A549 (cell line): ENCODE results near the gene BBS9. TPM values are rescaled to one million over a fixed set of nuclear protein-coding genes. Genes with fewer than 3 reads are reported as not detected.

Experiments used
- ATAC-seq, 2 experiments: fragments of 200-7000 bp in 1 of 2; fragments of >200 bp in 1 of 2; cut with Nextera tagmentation in 1 of 2; cut with Tn5 transposase in 1 of 2; 3 replicates each; pipeline versions ENCODE4 v1.8.0 to v1.9.1; 2018 to 2020; ENCODE audit warnings: mild to moderate bottlenecking in 1 of 2, moderate library complexity in 1 of 2
- CTCF ChIA-PET: fragments of 300-600 bp; sonication (Branson Sonifier 250); formaldehyde crosslinking; extraction: SDS; loops from one replicate; lab custom pipeline; 2021; ENCODE audit warnings: antibody characterized with exemption, inconsistent platforms; lab: Yijun Ruan, JAX
- POLR2A ChIA-PET: fragments of 350-600 bp; formaldehyde crosslinking; extraction: SDS; loops from one replicate; lab custom pipeline; 2021; ENCODE audit warnings: antibody characterized with exemption, inconsistent platforms; lab: Yijun Ruan, JAX
- DNase-seq, 2 experiments: peaks; one replicate each; pipeline versions ENCODE4 v3.0.0 to v3.0.0-alpha.2; 2011 to 2016; ENCODE audit warnings: low read depth in 1 of 2, low spot score in 1 of 2
- FAIRE-seq: peaks from 2 replicates; lab custom pipeline; 2011; peaks lifted over from hg19 to GRCh38; lab: Jason Lieb, UNC
- H3K27ac ChIP-seq, 2 experiments: fragments of >200 bp; sonication (Bioruptor Twin); formaldehyde crosslinking; 3 replicates each; pipeline ENCODE4 v1.5.1; 2016 to 2017
- H3K4me1 ChIP-seq: fragments of >200 bp; sonication (Bioruptor Twin); formaldehyde crosslinking; 3 replicates; pipeline ENCODE4 v1.6.1; 2016
- H3K4me2 ChIP-seq: fragments of >200 bp; sonication (Bioruptor Twin); formaldehyde crosslinking; 3 replicates; pipeline ENCODE4 v1.6.1; 2016
- H3K4me3 ChIP-seq: fragments of >200 bp; sonication (Bioruptor Twin); formaldehyde crosslinking; 3 replicates; pipeline ENCODE4 v1.5.1; 2016
- H3K9me3 ChIP-seq: fragments of >200 bp; sonication (Bioruptor Twin); formaldehyde crosslinking; 3 replicates; pipeline ENCODE4 v1.6.1; 2016
- BCL3 ChIP-seq: fragments of >200 bp; sonication (Bioruptor Twin); formaldehyde crosslinking; IDR thresholded peaks from 3 replicates; pipeline ENCODE4 v1.6.1; 2016
- CBX2 ChIP-seq: fragments of 200-600 bp; sonication (generic); IDR thresholded peaks from 2 replicates; pipeline ENCODE4 v1.6.1; 2016; ENCODE audit warnings: low read depth, mild to moderate bottlenecking, borderline replicate concordance
- CBX8 ChIP-seq: fragments of 200-600 bp; sonication (generic); IDR thresholded peaks from 2 replicates; pipeline ENCODE4 v1.6.1; 2016
- CHD2 ChIP-seq: fragments of 150-350 bp; IDR thresholded peaks from 2 replicates; pipeline ENCODE4 v1.6.1; 2014; ENCODE audit warnings: low read length; ENCODE audit not compliant: partially characterized antibody
- CTCF ChIP-seq: fragments of >200 bp; sonication (Bioruptor Twin); formaldehyde crosslinking; IDR thresholded peaks from 3 replicates; pipeline ENCODE4 v1.5.1; 2016
- E2F6 ChIP-seq: IDR thresholded peaks from 2 replicates; pipeline ENCODE4 v1.6.1; 2012; ENCODE audit warnings: low read depth, borderline replicate concordance
- EHF ChIP-seq: fragments of 250-450 bp; sonication (Bioruptor Pico); IDR thresholded peaks from 2 replicates; pipeline ENCODE4 v1.5.0; 2020; ENCODE audit warnings: mild to moderate bottlenecking
- EHMT2 ChIP-seq: fragments of 200-600 bp; sonication (generic); IDR thresholded peaks from 2 replicates; pipeline ENCODE4 v1.6.1; 2016; ENCODE audit warnings: antibody characterized with exemption, low read depth, mild to moderate bottlenecking, moderate library complexity
- ELK1 ChIP-seq: fragments of 150-350 bp; IDR thresholded peaks from 2 replicates; pipeline ENCODE4 v1.6.1; 2014; ENCODE audit warnings: low read depth, mild to moderate bottlenecking, low read length
- EP300 ChIP-seq, 2 experiments: fragments of >200 bp; sonication (Bioruptor Twin); formaldehyde crosslinking; IDR thresholded peaks; 2 replicates in 1 of 2; 3 replicates in 1 of 2; pipeline ENCODE4 v1.6.1; 2016 to 2017
- ESRRA ChIP-seq: fragments of 150-350 bp; IDR thresholded peaks from 2 replicates; pipeline ENCODE4 v1.6.1; 2014; ENCODE audit warnings: mild to moderate bottlenecking, low read length, borderline replicate concordance
- FOSB ChIP-seq: fragments of 250-450 bp; sonication (Bioruptor Pico); IDR thresholded peaks from 2 replicates; pipeline ENCODE4 v1.5.0; 2020; ENCODE audit warnings: mild to moderate bottlenecking, moderate library complexity
- HDAC2 ChIP-seq: fragments of 200-600 bp; sonication (generic); IDR thresholded peaks from 2 replicates; pipeline ENCODE4 v1.6.1; 2016
- HEYL ChIP-seq: fragments of 250-450 bp; sonication (Bioruptor Pico); IDR thresholded peaks from 2 replicates; pipeline ENCODE4 v1.8.0; 2021; ENCODE audit warnings: mild to moderate bottlenecking, moderate library complexity
- HOXA7 ChIP-seq: fragments of 250-450 bp; sonication (Bioruptor Pico); IDR thresholded peaks from 2 replicates; pipeline ENCODE4 v1.5.0; 2020; ENCODE audit warnings: mild to moderate bottlenecking, moderate library complexity
- HOXB5 ChIP-seq: fragments of 250-450 bp; sonication (Bioruptor Pico); IDR thresholded peaks from 2 replicates; pipeline ENCODE4 v1.5.0; 2020; ENCODE audit warnings: mild to moderate bottlenecking, moderate library complexity
- NFE2L2 ChIP-seq: fragments of 150-350 bp; conservative IDR thresholded peaks from 2 replicates; pipeline ENCODE4 v1.6.1; 2014; ENCODE audit warnings: low read length
- NR3C1 ChIP-seq: fragments of >200 bp; sonication (Bioruptor Twin); formaldehyde crosslinking; IDR thresholded peaks from 3 replicates; pipeline ENCODE4 v1.6.1; 2017
- PBX3 ChIP-seq: IDR thresholded peaks from 2 replicates; pipeline ENCODE4 v1.6.1; 2012
- PHF8 ChIP-seq: fragments of 200-600 bp; sonication (generic); IDR thresholded peaks from 2 replicates; pipeline ENCODE4 v1.6.1; 2016; ENCODE audit warnings: low read depth, mild to moderate bottlenecking, antibody characterized with exemption, moderate library complexity, borderline replicate concordance
- POLR2AphosphoS2 ChIP-seq: conservative IDR thresholded peaks from 2 replicates; pipeline ENCODE4 v1.6.1; 2012; ENCODE audit warnings: low read length, improper control_type of control experiment, inconsistent platforms
- TP53 ChIP-seq: fragments of 250-450 bp; sonication (Bioruptor Pico); IDR thresholded peaks from 2 replicates; pipeline ENCODE4 v1.5.0; 2021; ENCODE audit warnings: mild to moderate bottlenecking, moderate library complexity
- USF2 ChIP-seq: fragments of 450-650 bp; IDR thresholded peaks from 2 replicates; pipeline ENCODE4 v1.6.1; 2014; ENCODE audit warnings: antibody characterized with exemption
- ZC3H11A ChIP-seq: fragments of 450-650 bp; IDR thresholded peaks from 2 replicates; pipeline ENCODE4 v1.6.1; 2014; ENCODE audit warnings: antibody characterized with exemption, mild to moderate bottlenecking
- ZNF302 ChIP-seq: fragments of 250-450 bp; sonication (Bioruptor Pico); IDR thresholded peaks from 2 replicates; pipeline ENCODE4 v1.9.0; 2021; ENCODE audit warnings: inconsistent platforms, mild to moderate bottlenecking, moderate library complexity
- ZSCAN20 ChIP-seq: fragments of 250-450 bp; sonication (Bioruptor Pico); IDR thresholded peaks from 2 replicates; pipeline ENCODE4 v1.8.0; 2022; ENCODE audit warnings: mild to moderate bottlenecking, moderate library complexity
- WGBS: methylation state at CpG from one replicate; pipeline ENCODE4 v1.1.6; 2017; ENCODE audit errors: missing lambda C conversion rate; 5-methylcytosine and 5-hydroxymethylcytosine counted together
- polyA plus RNA-seq, 4 experiments: library from polyadenylated mRNA; depleted of rRNA in 3 of 4; stranded (reverse); fragments of >200 nt; fragmentation: RNase III in 1 of 4; extraction: RNeasy Plus Mini Kit Qiagen cat#74134 plus additional on column Dnase treatment in 1 of 4; gene quantifications; 2 replicates in 3 of 4; 3 replicates in 1 of 4; pipeline ENCODE4 v1.2.3, GENCODE V29; 2011 to 2017
- TF ChIP-seq, protein P1 (sequence below): fragments of 250-450 bp; sonication (Bioruptor Pico); IDR thresholded peaks from 2 replicates; pipeline ENCODE4 v1.5.0; 2020; ENCODE audit warnings: low read depth, mild to moderate bottlenecking, moderate library complexity

BBS9 gene
- polyA plus RNA-seq, 2 of the 4 experiments (the other 2 are of a cell fraction), result 8.3 to 9.1 TPM

DNA sequence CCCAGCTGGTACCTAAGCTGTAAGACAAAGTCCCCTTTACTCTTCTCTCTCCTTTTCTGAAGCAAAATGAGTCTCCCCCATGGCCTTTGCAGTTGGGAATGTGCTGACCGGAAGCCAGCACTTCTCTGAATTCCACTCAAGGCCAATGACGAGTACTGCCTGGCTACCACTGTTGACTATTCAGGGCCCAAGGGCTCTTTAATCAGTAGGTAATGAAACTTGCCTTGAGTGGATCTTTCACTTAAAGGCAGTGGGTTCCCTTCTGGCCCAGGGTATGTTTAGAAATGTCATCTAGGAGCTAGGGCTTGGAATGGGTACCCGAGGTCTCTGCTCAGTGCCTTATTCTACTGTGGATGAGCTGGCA is 197.1 kb downstream of the BBS9 start:
- ATAC-seq (no peak), FAIRE-seq (no peak), DNase-seq (no peak)
- POLR2A ChIA-PET, result no interaction called here
- Histone ChIP-seq H3K4me1 (no peaks in the 10 kb centered on the region), H3K4me3 (no peak overlapping the region), H3K4me2 (no peak overlapping the region), H3K27ac (no peak overlapping the region), H3K9me3 (no peaks in the 10 kb centered on the region)
- 68% methylated on average over 3 of the region's 3 CpGs for WGBS
- CTCF ChIA-PET, result interaction anchor here (1.5 to 1.8 kb wide), 2 partner anchors 9 to 24 kb away, joined by 3 to 6 read pairs; no protein-coding TSS in a partner anchor
- TF ChIP-seq ZNF302 (CRISPR knock-in tag) (no peak), E2F6 (no peak), POLR2AphosphoS2 (no peak), PBX3 (no peak), PHF8 (no peak), CHD2 (no peak), HOXB5 (CRISPR knock-in tag) (no peak), ZC3H11A (no peak), HDAC2 (no peak), CTCF (no peak), ZSCAN20 (CRISPR knock-in tag) (no peak), USF2 (no peak), BCL3 (no peak), HEYL (CRISPR knock-in tag) (no peak), CBX8 (no peak), NFE2L2 (no peak), EP300 (IDR thresholded peaks at IDR 0.05) (no peak), HOXA7 (CRISPR knock-in tag) (no peak), CBX2 (no peak)
- TF ChIP-seq, protein P1, sequence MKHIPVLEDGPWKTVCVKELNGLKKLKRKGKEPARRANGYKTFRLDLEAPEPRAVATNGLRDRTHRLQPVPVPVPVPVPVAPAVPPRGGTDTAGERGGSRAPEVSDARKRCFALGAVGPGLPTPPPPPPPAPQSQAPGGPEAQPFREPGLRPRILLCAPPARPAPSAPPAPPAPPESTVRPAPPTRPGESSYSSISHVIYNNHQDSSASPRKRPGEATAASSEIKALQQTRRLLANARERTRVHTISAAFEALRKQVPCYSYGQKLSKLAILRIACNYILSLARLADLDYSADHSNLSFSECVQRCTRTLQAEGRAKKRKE (CRISPR knock-in tag), result no peak

DNA sequence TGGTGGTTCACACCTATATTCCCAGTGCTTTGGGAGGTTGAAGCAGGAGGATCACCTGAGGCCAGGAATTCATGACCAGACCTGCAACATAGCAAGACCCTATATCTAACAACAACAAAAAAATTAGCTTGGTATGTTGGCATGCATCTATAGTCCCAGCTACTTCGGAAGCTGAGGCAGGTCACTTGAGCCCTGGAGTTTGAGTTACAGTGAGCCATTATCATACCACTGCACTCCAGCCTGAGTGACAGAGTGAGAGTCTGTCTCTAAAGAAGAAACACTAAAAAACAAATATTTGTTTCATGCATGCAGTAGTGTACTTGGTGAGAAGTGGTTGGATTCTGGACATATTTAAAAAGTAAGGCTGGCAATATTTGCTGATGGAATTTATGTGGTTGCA is 198.1 kb downstream of the BBS9 start:
- no peak for FAIRE-seq
- Histone ChIP-seq H3K4me2 (no peak overlapping the region), H3K4me3 (no peak overlapping the region), H3K9me3 (no peaks in the 10 kb centered on the region), H3K27ac (no peak overlapping the region), H3K4me1 (no peaks in the 10 kb centered on the region)
- 29% methylated on average over 1 of the region's 1 CpG for WGBS
- no peak for ATAC-seq
- POLR2A ChIA-PET, result no interaction called here
- CTCF ChIA-PET, result interaction anchor here (1.8 kb wide), 1 partner anchor 8 kb away, joined by 6 read pairs; no protein-coding TSS in a partner anchor
- DNase-seq, result no peak
- no peak for TF ChIP-seq CHD2
- no peak for TF ChIP-seq NR3C1
- no peak for TF ChIP-seq FOSB
- TF ChIP-seq ESRRA, result no peak
- TF ChIP-seq CTCF, result no peak
- TF ChIP-seq TP53 (CRISPR knock-in tag), result no peak
- TF ChIP-seq EHMT2, result no peak
- no peak for TF ChIP-seq EHF (CRISPR knock-in tag)
- TF ChIP-seq ELK1, result no peak
- TF ChIP-seq BCL3, result no peak
